Measurements from ENCODE around the gene AZGP1.

- no peak for TF ChIP-seq POLR2AphosphoS5 (IDR thresholded peaks at IDR 0.05; ENCODE audit: low read depth)
- no peak for TF ChIP-seq CTCF (IDR thresholded peaks at IDR 0.05; ENCODE audit: insufficient read depth, low read length)
- no peak for TF ChIP-seq REST (IDR thresholded peaks at IDR 0.05; ENCODE audit: insufficient replicate concordance, low read depth)
- no peak for TF ChIP-seq SPI1 (IDR thresholded peaks at IDR 0.05; ENCODE audit: borderline replicate concordance, low read depth)
- TF ChIP-seq GABPA (IDR thresholded peaks at IDR 0.05; ENCODE audit: low read depth): no peak
Observed at GRCh38 chr7:100008525-100008924, 32.7 kb upstream of the AZGP1 start.

All from HL-60 (cell line).